Activated T-helper 17 cell treated with anti-CD3 and anti-CD28 coated beads, Interleukin-2, amount 50 U/mL, for 72 hours (primary cell): Measurements from ENCODE around the gene JPH3. TPM values are rescaled to one million over a fixed set of nuclear protein-coding genes. Genes with fewer than 3 reads are reported as not detected.

Experiments
- ATAC-seq: fragments of 150-1000 bp; cut with Tn5 transposase; replicated peaks from 2 replicates; pipeline ENCODE4 v1.10.0; 2021; ENCODE audit warnings: mild to moderate bottlenecking, moderate library complexity
- H3K27ac Mint-ChIP-seq: one replicate; pipeline ENCODE4 v1.8.0; 2022; ENCODE audit warnings: mixed read lengths
- H3K27me3 Mint-ChIP-seq: one replicate; pipeline ENCODE4 v1.8.0; 2022; ENCODE audit warnings: mixed read lengths
- H3K36me3 Mint-ChIP-seq: one replicate; pipeline ENCODE4 v1.8.0; 2022; ENCODE audit warnings: low read depth, mild to moderate bottlenecking, mixed read lengths
- H3K4me1 Mint-ChIP-seq: one replicate; pipeline ENCODE4 v1.8.0; 2022; ENCODE audit warnings: mixed read lengths
- H3K4me3 Mint-ChIP-seq: one replicate; pipeline ENCODE4 v1.8.0; 2022; ENCODE audit warnings: mild to moderate bottlenecking, mixed read lengths
- H3K9me3 Mint-ChIP-seq: one replicate; pipeline ENCODE4 v1.8.0; 2022; ENCODE audit warnings: mixed read lengths
- total RNA-seq, 2 donors: library from RNA; stranded (reverse); gene quantifications; one replicate each; pipeline ENCODE4 v1.2.3, GENCODE V29; 2022

The JPH3 gene
- total RNA-seq, 2 donors from 2014 or later, result 0.09 TPM; not detected in 1

DNA sequence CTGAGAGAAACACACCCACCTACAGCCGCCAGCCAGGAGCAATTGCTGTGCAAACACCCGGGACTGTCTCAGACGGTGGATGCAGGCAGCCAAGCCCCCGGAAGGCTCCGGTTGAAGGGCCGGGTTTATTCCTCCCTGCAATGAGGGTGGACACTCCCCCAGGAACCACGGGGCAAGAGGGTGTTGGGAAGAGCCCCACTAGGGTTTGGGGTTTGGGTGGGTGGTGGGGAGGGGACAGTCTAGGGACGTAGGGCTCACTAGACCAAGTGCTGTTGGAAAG, 19.2 kb downstream of the JPH3 start:
- peaks cover 5% of the 10 kb centered on the region for H3K27me3 Mint-ChIP-seq
- H3K9me3 Mint-ChIP-seq, result no peaks in the 10 kb centered on the region
- H3K4me1 Mint-ChIP-seq, result no peaks in the 10 kb centered on the region
- ATAC-seq, result no peak
- no peak overlapping the region for H3K4me3 Mint-ChIP-seq
- H3K27ac Mint-ChIP-seq, result no peak overlapping the region
- no peaks in the 10 kb centered on the region for H3K36me3 Mint-ChIP-seq

GRCh38 chr16:87621976-87622713, 19.8 kb downstream of the JPH3 start:
- Mint-ChIP-seq H3K27me3 (peaks cover 4% of the 10 kb centered on the region), H3K27ac (no peak overlapping the region), H3K36me3 (no peaks in the 10 kb centered on the region), H3K4me3 (no peak overlapping the region), H3K4me1 (no peaks in the 10 kb centered on the region), H3K9me3 (no peaks in the 10 kb centered on the region)
- ATAC-seq, result no peak

GRCh38 chr16:87622756-87623319, 20.5 kb downstream of the JPH3 start:
- Mint-ChIP-seq H3K9me3 (no peaks in the 10 kb centered on the region), H3K27me3 (no peaks in the 10 kb centered on the region), H3K4me1 (no peaks in the 10 kb centered on the region), H3K36me3 (no peaks in the 10 kb centered on the region), H3K27ac (no peak overlapping the region), H3K4me3 (no peak overlapping the region)
- no peak for ATAC-seq

DNA sequence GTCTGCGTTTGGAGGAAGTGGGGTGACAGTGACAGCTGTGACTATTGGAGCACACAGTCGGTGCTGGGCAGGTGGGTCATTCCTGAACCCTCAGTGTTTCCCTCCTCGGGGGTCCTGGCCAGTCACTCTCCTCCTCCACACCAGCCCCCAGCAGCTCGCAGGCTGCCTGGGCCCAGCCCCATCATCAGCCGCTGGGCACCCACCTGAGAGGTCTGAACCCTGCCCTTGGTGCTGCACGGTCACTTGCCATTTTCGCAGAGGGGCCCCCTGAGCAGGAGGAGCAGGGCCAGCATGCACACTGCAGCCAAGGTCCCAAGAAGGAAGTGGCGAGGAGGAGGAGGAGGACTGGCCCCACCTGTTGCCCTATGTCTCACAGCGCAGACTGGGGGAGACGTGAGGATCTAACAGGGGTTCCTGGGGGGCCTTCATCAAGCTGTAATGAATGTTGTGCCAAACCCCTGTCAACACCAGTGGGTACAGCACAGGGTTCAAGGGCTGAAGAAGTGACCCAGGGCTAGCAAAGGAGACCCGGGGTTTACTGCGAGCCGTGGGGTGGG, 23.0 kb downstream of the JPH3 start:
- Mint-ChIP-seq H3K27ac (no peak overlapping the region), H3K4me3 (no peak overlapping the region), H3K27me3 (peaks cover 4% of the 10 kb centered on the region), H3K36me3 (no peaks in the 10 kb centered on the region), H3K9me3 (no peaks in the 10 kb centered on the region), H3K4me1 (no peaks in the 10 kb centered on the region)
- no peak for ATAC-seq

DNA sequence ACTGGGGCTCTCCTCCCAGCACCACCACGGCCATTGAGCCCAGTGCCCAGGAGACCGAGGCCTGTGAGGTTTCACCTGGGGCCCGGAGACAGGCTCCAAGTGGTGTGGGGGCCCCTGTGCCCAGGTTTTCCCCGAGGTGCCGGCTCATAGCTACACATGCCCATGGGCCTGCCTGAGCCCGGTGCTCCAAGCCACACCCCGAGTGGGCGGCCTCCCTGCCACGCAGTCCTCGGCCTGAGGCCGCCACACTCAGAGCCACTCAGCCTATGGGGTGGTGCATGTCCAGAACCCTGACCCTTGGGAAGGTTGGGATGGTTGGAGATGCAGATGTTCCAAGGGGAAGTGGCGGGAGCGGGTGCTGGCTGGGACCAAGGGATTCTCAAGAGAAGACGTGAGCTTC, 24.1 kb downstream of the JPH3 start:
- Mint-ChIP-seq H3K4me3 (no peak overlapping the region), H3K36me3 (no peaks in the 10 kb centered on the region), H3K9me3 (no peaks in the 10 kb centered on the region), H3K4me1 (no peaks in the 10 kb centered on the region), H3K27me3 (peaks cover 12% of the 10 kb centered on the region), H3K27ac (no peak overlapping the region)
- ATAC-seq, result no peak

GRCh38 chr16:87626905-87627304, 24.6 kb downstream of the JPH3 start:
- H3K9me3 Mint-ChIP-seq, result no peaks in the 10 kb centered on the region
- no peaks in the 10 kb centered on the region for H3K36me3 Mint-ChIP-seq
- H3K4me1 Mint-ChIP-seq, result no peaks in the 10 kb centered on the region
- no peak overlapping the region for H3K4me3 Mint-ChIP-seq
- H3K27ac Mint-ChIP-seq, result no peak overlapping the region
- no peak for ATAC-seq
- peaks cover 17% of the 10 kb centered on the region for H3K27me3 Mint-ChIP-seq

DNA sequence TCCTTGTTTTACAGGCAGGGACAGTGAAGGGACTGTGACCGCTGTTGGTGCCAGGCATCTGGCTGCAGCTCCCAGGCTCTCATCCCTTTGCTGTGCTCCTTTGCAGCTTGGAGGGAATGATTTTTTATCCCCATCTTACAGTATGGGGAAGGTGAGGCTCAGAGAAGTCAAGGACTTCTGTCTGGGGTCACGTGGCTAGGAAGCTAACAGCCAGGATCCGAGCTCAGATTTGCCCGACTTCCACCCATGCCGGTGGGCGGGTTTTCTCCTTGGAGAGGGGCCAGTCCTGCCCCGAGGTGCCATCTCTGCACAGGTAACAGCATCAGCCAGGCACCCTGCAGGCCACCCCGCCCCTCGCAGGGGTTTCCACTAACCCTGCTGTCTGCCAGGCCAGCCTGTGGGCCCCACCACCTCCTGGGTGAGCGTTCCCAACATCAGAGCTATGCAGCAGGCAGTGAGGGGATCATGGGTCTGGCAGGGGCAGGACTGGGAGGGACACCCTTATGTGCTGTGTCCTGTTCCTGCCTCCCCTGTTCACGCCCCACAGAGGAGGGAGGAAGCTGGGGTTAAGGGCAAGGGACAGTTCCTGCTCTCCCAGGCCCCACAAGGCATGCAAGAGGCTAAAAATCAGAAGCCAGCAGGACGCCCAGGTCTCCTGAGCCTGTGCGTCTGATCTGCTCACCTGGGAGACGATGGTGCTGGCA, 25.4 kb downstream of the JPH3 start:
- no peaks in the 10 kb centered on the region for H3K36me3 Mint-ChIP-seq
- no peak overlapping the region for H3K27ac Mint-ChIP-seq
- peaks cover 22% of the 10 kb centered on the region for H3K27me3 Mint-ChIP-seq
- H3K4me3 Mint-ChIP-seq, result no peak overlapping the region
- no peaks in the 10 kb centered on the region for H3K9me3 Mint-ChIP-seq
- no peak for ATAC-seq
- no peaks in the 10 kb centered on the region for H3K4me1 Mint-ChIP-seq

DNA sequence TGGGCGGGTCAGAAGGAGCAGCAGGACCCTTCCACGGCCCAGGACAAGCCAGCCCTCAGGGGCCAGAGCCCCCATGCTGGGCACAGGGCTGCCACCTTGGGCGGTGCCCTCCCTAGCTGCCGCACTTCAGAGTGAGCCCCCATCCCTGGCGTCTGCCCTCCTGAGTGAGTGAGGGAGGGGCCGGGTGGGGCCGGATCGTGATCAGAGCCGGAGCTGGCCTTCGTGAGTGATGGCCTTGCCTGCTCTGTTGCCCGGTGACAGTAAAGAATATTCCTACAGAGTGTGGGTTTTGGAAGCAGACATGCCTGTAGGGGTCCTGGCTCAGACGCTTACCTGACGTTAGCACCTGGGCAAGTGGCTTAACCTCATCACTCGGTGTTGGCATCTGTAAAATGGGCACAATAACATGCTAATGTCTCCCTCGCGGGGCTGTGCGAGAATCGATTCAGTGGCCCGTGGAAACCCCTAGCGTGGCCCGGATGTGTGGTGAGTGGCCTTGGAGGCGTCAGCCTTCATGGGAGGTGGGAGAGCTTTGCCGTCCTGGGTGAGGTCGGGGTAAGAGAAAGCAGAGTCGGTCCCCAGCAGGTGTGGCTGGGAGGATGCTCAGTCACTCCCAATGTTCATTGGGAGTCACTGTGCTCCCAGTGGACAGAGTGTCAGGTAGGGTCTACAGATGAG, 26.1 kb downstream of the JPH3 start:
- Mint-ChIP-seq H3K27me3 (peaks cover 22% of the 10 kb centered on the region), H3K4me3 (no peak overlapping the region), H3K4me1 (no peaks in the 10 kb centered on the region), H3K36me3 (no peaks in the 10 kb centered on the region), H3K9me3 (no peaks in the 10 kb centered on the region), H3K27ac (no peak overlapping the region)
- no peak for ATAC-seq

GRCh38 chr16:87628940-87629339, 26.6 kb downstream of the JPH3 start:
- no peak for ATAC-seq
- Mint-ChIP-seq H3K36me3 (no peaks in the 10 kb centered on the region), H3K9me3 (no peaks in the 10 kb centered on the region), H3K27me3 (peaks cover 22% of the 10 kb centered on the region), H3K27ac (no peak overlapping the region), H3K4me1 (no peaks in the 10 kb centered on the region), H3K4me3 (no peak overlapping the region)

DNA sequence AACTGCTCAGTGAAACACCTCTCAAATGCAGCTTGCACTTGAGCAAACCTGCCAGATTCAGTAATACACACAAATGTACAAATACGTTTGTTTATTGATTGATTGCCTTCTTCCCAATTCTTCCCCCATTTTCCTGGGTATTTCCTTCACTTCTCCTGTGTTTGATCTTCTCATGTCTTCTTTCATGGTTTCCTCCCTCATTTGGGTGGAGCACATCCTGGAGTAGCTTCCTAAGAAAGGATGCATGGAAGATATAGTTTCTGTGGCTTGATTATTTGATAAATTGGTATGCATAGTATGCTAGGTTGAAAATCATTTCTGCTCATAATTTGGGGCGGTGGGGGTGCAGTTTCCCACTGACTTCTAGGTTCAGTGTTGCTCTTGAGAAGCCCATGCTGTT, 28.8 kb downstream of the JPH3 start:
- no peak overlapping the region for H3K27ac Mint-ChIP-seq

GRCh38 chr16:87634411-87634810, 32.1 kb downstream of the JPH3 start:
- Mint-ChIP-seq H3K27me3 (peaks cover 18% of the 10 kb centered on the region), H3K4me1 (no peaks in the 10 kb centered on the region), H3K9me3 (no peaks in the 10 kb centered on the region), H3K36me3 (no peaks in the 10 kb centered on the region), H3K27ac (no peak overlapping the region), H3K4me3 (no peak overlapping the region)
- ATAC-seq, result no peak

More for the DNA sequence above, 28.8 kb downstream of the JPH3 start:
- ATAC-seq, result no peak
- Mint-ChIP-seq H3K9me3 (no peaks in the 10 kb centered on the region), H3K36me3 (no peaks in the 10 kb centered on the region), H3K4me3 (no peak overlapping the region), H3K4me1 (no peaks in the 10 kb centered on the region), H3K27me3 (peaks cover 22% of the 10 kb centered on the region)

GRCh38 chr16:87635541-87636049, 33.3 kb downstream of the JPH3 start:
- ATAC-seq, result peak; percentile 80
- H3K27me3 Mint-ChIP-seq, result peaks cover 20% of the 10 kb centered on the region
- no peaks in the 10 kb centered on the region for H3K9me3 Mint-ChIP-seq
- H3K4me1 Mint-ChIP-seq, result no peaks in the 10 kb centered on the region
- no peak overlapping the region for H3K27ac Mint-ChIP-seq
- H3K36me3 Mint-ChIP-seq, result no peaks in the 10 kb centered on the region
- H3K4me3 Mint-ChIP-seq, result peak overlapping the region; percentile 78

- H3K36me3 Mint-ChIP-seq, result no peaks in the 10 kb centered on the region
- peaks cover 15% of the 10 kb centered on the region for H3K27me3 Mint-ChIP-seq
- ATAC-seq, result peak; percentile 94
- H3K4me1 Mint-ChIP-seq, result no peaks in the 10 kb centered on the region
- peak overlapping the region; percentile 78 for H3K4me3 Mint-ChIP-seq
- no peak overlapping the region for H3K27ac Mint-ChIP-seq
- H3K9me3 Mint-ChIP-seq, result no peaks in the 10 kb centered on the region
Observed at GRCh38 chr16:87636050-87636684, 33.9 kb downstream of the JPH3 start.

DNA sequence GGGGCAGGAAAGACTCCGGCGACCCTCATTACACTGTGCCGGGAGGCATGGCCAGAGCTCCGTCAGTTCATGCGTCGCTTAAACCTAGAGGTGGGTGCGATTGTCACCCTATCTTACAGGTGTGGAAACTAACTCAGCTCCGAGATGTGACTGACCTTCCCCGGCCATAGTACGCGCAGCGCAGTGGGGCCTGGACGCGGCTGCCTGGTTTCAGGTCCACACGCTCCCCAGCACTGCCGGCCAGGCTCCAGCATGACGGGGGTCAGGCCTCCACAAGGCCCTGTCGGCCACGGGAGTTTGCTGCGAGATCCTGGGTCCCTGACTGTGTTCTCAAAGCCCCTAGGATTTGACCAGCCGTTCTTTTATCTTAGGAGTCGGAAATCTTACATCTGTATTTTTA, 34.4 kb downstream of the JPH3 start:
- Mint-ChIP-seq H3K4me3 (peak overlapping the region; percentile 78), H3K36me3 (no peaks in the 10 kb centered on the region), H3K27me3 (peaks cover 11% of the 10 kb centered on the region), H3K9me3 (no peaks in the 10 kb centered on the region), H3K27ac (no peak overlapping the region), H3K4me1 (no peaks in the 10 kb centered on the region)
- no peak for ATAC-seq
